Measurements from ENCODE around the gene CDK2AP2. TPM values are rescaled to one million over a fixed set of nuclear protein-coding genes. Genes with fewer than 3 reads are reported as not detected.
"Not testable (repeated sequence)": the region's sequence is repeated elsewhere in the genome, so short reads cannot be mapped to it uniquely, and the experiment has no call there.

The CDK2AP2 gene
- total RNA-seq, 1 experiment from 2014 or later: 34.0 TPM

DNA sequence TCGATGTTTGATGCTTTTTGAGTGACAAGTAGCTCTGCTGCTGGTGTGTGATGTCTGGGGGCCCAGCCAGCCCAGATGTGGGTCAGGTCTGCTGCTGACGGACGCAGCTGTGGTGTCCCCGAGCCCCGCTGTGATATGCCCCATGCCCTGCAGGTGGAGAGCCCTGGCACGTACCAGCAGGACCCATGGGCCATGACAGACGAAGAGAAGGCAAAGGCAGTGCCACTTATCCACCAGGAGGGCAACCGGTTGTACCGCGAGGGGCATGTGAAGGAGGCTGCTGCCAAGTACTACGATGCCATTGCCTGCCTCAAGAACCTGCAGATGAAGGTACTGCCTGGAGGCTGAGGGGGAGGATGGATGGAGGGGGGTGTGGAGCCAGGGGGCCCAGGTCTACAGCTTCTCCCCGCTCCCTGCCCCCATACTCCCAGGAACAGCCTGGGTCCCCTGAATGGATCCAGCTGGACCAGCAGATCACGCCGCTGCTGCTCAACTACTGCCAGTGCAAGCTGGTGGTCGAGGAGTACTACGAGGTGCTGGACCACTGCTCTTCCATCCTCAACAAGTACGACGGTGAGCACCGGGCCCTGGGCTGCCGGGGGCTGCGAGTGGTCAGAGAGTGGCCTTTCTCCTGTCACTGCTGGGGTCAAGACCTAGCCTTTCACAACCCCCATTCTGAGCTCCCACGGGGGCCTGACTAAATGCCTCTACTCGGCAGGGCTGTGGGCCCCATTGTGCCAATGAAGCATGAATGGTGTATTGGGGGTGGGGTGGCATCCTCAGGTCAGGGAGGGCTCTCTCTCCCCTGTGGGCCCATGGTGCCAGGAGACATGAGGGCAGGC is 17.9 kb downstream of the CDK2AP2 start:
- no peak for DNase-seq (ENCODE audit: low read depth)

DNA sequence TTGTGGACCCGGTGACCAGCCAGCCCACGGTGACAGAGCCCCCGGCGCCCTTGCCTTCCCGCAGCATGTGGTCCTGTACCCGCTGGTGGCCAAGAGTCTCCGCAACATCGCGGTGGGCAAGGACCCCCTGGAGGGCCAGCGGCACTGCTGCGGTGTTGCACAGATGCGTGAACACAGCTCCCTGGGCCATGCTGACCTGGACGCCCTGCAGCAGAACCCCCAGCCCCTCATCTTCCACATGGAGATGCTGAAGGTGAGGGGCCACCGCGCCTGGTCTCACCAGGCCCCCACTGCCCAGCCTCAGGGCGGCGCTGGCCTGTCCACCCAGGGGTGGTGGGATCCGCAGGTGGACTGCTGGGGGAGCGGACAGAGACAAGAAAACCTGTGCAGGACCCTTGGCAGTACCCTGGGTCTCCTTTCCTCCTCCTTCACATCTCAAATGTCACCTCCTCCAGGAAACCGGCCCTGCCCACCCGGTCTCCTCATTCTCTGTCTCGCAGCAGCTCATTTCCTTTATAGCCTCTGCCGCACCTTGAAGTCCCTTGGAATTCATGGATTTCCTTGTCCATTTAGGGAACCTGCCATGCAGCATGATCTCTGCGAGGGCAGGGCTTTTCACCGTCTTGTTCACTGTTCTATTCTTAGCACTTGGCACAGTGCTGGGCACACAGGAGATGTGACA is 18.6 kb downstream of the CDK2AP2 start:
- no peak for DNase-seq (ENCODE audit: low read depth)

DNA sequence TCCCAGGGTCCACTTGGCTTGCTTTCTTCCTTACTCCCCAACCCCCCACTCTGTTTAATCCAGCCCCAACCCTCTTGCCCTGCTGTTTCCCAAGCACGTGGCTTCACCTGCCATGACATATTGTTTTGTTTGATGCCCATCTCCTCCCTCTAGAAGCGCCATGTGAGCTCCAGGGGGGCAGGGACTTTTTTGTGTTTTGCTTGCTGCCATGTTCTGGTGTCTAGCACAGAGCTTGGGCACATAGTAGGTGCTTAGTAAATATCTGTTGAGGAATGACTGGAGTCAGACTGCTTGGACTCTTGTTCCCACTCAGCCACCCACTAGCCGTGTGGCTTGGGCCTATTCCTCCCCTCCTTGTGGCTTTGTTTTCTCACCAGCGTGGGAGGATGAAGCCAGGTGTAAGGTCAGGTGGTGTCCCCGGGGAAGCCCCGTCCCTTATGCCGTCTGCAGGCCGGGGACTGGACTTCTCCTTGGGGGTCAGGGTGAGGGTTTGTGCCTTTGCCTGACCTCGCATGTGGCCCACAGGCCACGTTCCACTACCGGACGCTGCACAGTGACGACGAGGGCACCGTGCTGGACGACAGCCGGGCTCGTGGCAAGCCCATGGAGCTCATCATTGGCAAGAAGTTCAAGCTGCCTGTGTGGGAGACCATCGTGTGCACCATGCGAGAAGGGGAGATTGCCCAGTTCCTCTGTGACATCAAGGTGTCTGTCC is 21.3 kb downstream of the CDK2AP2 start:
- no peak for DNase-seq (ENCODE audit: low read depth)

DNA sequence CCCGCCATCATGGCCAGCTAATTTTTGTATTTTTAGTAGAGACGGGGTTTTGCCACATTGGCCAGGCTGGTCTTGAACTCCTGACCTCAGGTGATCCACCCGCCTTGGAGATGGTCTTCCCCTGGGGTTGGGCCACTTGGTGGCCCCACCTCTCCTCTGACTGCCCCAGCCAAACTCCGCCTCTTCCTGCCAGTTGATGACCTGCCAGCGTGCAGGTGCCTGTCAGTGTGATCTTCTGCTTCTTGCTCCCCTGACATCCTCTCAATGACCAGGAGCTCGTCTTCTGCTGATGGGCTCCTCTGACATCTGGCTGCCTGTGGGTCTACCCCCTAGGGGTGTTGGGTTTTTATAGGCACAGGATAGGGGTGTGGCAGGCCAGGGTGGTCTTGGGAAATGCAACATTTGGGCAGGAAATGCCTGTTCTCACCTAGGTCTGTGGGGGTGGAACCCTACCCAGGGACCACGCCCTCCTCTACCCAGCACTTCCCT is 22.0 kb downstream of the CDK2AP2 start:
- not testable (repeated sequence) for DNase-seq (ENCODE audit: low read depth)

DNA sequence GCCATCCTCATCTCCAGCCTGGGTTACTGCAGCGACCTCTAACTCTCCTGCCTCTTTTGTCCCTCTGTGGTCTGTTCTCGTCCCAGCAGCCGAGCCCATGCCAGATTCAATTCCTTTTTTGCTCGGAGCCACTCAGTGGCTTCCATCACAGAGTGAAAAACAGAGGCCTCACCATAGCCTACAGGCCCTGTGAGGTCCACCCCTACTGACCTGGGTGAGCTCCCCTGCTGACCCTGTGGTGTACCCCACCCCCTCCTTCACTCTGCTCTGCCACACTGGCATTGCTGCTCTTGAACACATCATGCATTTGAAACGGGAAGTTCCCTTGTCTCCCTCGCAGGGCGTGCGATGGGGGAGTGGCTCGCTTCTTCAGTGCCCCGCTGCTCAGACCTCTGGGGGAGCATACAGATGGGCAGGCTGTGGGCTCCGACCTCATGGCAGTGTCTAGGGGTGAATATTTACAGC is 23.1 kb downstream of the CDK2AP2 start:
- no peak for DNase-seq (ENCODE audit: low read depth)

DNA sequence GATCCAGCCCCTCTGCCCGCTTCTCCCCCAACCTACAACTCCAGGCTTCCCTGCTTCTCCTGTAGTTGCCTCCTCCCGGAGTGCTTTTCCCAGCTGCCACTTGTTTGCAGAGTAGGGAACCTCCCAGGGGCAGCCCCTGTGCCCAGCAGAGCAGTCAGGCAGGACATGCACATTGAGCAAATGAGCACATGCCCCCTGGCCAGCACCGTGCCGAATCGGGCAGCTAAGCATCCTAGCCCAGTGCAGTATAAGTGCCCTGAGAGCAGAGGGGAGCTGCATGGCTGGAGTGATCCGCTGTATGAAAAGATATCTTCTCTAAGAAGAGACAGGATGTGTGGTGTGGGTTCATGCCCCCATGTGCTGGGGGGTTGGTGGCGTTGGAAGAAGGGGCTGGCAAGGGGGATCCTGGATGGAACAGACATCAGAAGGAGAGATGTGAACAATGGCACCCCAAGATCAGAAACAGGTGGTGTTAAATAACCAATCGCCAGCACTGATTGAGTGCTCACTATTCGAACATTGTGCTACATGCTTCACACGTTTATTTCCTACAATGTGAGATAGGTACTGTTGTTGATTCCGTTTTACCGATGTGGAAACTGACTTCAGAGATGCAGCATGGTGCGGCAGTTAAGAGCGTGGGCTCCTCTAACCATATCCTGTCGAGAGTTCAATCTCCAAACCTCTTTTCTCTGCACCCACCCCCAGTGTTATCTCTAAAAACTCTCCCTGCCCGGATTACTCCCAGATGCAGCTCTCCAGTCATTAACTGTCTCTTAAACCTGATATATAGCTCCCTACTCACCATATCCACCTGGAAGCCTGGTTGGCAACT is 23.9 kb downstream of the CDK2AP2 start:
- no peak for DNase-seq (ENCODE audit: low read depth)

DNA sequence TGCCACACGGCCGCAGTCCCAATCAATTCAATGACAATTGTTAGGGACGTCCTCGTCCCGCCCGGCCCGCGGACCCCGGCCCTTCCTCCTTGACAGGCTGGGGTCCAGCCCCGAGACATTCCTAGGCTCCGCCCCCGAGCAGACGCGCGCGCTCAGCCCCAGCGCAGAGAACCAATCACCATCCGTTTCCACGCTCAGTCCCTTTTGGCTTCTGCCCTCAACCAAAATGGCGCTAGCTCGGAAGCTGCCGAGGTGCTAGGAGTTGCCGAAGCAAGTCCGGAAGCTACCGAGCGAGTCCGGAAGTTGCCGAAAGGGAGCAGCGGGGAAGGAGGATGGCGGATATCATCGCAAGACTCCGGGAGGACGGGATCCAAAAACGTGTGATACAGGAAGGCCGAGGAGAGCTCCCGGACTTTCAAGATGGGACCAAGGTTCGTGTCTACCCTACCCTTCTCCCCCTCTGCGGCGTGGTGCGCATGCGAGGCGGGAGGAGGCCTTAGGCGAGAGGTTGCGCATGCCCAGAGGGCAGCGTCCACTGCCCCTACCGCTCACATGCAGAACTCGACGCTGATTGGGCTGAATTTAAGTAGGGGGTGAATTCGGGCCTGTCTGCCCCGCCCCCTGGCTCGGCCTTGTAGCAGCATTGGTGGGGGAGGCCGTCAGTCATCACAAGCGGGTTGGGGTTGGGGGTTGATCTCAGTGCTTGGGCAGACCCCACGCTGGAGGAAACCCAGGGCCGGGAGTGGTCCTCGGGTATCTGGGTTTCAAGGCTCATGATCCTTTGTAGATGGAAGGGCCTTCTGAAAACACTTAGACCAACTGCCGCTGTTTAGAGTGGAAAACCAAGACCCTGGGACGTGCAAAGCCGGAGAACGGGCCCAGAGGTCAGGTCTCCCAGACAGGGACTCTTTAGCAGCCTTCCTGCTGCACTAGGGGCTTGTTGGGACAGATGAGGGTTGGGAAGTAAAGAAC is 24.8 kb downstream of the CDK2AP2 start, which contains the start of gene AIP:
Gene AIP, plus strand, starts transcription at position 200 of the 972 bp plus-strand sequence. Its CDS starts 133 bp downstream, at position 333.
- peak; percentile 97 for DNase-seq (ENCODE audit: low read depth)

DNA sequence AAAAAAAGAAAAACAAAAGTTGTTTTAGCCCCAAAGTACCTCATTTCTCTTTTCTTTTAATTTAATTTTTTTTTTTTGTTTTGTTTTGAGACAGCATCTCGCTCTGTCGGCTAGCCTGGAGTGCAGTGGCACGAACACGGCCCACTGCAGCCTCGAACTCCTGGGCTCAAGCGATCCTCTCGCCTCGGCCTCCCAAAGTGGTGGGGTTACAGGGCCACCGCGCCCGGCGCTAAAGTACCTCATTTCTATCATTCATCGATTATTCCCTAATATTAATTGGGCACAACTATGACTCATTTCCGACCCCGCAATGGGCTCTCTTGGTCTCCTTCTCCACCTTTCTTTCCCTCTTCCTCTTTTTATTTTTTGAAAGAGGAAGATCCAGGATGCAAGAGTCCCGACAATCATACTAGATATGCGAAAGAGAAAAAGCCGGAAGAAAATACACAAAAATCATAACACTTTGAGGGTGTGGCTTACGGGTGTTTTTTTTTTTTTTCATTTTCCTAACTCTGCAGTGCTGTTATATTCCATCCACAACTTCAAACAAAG is 25.6 kb downstream of the CDK2AP2 start:
- no peak for DNase-seq (ENCODE audit: low read depth)

DNA sequence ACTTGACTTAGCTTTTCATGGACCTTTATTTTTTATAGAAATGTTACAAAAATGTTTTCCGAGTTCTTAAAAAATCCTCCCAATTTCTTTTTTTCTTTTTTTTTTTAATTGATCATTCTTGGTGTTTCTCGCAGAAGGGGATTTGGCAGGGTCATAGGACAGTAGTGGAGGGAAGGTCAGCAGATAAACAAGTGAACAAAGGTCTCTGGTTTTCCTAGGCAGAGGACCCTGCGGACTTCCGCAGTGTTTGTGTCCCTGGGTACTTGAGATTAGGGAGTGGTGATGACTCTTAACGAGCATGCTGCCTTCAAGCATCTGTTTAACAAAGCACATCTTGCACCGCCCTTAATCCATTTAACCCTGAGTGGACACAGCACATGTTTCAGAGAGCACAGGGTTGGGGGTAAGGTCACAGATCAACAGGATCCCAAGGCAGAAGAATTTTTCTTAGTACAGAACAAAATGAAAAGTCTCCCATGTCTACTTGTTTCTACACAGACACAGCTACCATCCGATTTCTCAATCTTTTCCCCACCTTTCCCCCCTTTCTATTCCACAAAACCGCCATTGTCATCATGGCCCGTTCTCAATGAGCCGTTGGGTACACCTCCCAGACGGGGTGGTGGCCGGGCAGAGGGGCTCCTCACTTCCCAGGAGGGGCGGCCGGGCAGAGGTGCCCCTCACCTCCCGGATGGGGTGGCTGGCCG is 30.5 kb downstream of the CDK2AP2 start:
- DNase-seq (ENCODE audit: low read depth): not testable (repeated sequence)

DNA sequence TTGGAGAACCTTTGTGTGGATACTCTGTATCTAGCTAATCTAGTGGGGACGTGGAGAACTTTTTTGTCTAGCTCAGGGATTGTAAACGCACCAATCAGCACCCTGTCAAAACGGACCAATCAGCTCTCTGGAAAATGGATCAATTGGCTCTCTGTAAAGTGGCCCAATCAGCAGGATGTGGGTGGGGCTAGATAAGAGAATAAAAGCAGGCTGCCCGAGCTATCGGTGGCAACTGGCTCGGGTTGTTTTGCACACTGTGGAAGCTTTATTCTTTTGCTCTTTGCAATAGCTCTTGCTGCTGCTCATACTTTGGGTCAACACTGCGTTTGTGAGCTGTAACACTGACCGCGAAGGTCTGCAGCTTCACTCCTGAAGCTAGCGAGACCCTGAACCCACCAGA is 31.3 kb downstream of the CDK2AP2 start:
- not testable (repeated sequence) for DNase-seq (ENCODE audit: low read depth)

DNA sequence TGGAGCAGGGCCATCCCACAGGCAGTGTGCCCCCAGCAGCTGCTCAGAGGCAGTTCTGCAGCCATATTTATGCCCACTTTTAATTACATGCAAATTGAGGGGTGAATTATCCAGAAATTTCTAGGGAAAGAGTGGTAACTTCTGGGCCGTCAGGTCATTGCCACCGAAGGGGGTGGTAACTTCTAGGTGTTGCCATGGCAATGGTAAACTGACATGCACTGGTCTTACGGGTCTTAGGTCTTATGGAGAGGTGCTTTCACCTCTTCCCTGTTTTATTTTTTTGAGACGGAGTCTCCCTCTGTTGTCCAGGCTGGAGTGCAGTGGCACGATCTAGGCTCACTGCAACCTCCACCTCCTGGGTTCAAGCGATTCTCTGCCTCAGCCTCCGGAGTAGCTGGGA is 35.1 kb downstream of the CDK2AP2 start:
- no peak for DNase-seq (ENCODE audit: low read depth)

DNA sequence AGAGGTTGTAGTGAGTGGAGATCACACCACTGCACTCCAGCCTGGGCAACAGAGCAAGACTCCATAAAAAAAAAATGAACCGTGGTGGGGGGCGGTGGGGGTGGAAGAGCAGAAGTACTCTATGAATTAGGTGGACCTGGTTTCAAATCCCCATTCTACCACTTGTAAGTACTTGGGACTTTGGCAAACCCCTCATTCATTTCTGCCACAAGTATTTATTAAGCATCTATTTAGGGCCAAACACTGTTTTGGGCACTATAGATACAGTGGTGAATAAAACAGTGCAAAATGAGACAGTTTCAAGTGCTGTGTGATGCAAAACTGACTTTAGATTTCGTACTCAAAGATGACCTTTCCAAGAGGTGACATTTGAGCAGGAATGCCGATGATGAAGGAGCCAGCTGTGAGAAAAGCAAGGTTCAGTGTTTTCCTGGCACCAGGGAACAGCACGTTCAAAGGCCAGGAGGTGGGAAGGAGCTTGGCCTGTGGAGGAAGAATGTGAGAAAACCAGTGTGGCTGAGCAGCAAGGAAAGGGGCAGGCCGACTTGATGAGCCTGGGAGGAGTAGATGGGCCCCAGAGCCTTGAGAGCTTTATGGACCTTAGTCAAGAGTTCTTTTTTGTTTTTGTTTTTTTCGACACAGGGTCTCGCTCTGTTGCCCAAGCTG is 37.5 kb downstream of the CDK2AP2 start:
- DNase-seq (ENCODE audit: low read depth): no peak

DNA sequence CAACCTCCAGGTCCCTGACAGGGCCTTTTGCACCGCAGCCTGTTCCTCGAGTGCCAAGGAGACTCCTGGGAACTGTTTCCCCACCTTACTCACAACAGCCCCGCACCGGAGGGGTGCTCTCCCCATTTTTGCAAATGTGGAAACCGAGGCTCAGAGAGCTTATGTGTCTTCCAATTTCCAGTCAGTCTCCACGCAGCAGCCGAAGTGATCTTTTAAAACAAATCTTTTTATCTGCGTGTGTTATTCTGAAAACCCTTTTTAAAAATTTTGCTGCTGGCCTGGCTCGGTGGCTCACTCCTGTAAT is 38.5 kb downstream of the CDK2AP2 start:
- DNase-seq (ENCODE audit: low read depth): no peak

DNA sequence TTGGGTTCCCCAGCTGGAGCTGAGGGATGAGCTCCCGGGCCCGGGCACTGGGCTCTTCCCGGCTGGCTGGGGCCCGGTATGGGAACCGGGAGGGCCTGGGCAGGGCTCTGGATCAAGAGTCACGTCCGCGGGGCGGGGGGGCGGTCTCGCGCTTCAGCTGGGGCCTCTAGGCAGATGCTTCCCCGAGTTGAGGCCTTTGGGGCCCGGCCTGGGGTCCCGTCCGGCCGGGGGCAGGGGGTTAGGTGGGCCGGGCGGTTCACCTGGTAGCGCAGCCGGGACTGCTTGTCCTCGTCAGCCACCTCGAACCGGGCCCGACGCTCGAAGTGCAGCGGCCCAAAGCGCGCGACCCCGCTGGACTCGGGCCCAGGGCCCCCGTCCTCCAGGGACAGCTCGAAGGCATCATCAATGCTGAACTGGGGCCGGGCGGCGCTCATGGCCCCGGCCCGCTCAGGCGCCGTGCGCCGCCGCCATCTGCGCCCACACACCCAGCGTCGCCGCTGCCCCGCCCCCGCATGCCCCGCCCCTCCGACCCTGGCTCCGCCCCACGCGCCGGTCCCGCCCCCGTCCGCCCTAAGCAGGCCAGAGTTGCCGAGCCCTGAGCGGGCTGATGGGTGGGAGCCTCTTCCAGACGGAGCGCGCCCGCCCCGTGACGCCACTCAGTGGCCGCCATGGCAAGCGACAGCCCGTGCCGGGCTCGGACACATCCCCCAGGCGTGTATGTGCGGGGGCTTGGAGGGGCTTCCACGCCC is 39.0 kb downstream of the CDK2AP2 start, which contains the start of gene TMEM134:
Gene TMEM134, minus strand, starts transcription at position 493 of the 749 bp plus-strand sequence. Its CDS starts 59 bp downstream, at position 434.
- peak; percentile 86 for DNase-seq (ENCODE audit: low read depth)

DNA sequence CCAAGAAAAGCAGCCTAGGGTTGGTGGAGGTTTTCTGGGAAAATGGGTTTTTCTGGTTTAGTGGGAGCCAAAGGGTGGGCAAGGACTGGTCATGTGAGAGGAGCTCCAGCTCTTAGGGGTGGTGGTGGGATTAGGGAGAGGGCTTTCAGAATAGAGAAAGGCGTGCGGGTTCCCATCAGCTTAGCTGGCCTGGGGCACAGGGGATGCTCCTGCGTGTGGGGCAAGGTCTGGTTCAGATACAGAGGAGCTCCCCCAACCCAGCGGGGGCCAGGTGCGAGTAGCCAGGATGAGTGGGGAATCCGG is 39.6 kb downstream of the CDK2AP2 start:
- DNase-seq (ENCODE audit: low read depth): no peak

DNA sequence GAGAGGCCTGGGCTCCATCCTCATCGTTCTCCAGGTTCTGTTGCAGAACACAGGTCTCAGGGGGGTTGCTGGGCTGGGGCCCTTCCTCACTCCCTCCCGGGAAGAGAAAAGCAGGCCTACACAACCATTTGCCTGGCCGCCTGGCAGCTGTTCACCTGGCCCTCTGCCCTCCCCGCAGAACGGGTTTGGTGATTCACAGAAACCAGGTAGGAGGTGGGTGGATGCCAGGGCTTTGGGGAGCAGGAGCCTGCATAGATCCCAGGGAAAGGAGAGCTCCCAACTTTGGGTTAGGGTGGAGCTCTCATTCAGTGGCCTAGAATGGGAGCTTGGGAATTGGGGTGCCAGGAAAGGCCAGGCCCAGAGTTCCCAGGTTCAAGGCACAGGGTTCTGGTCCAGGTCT is 39.9 kb downstream of the CDK2AP2 start:
- DNase-seq (ENCODE audit: low read depth): no peak

DNA sequence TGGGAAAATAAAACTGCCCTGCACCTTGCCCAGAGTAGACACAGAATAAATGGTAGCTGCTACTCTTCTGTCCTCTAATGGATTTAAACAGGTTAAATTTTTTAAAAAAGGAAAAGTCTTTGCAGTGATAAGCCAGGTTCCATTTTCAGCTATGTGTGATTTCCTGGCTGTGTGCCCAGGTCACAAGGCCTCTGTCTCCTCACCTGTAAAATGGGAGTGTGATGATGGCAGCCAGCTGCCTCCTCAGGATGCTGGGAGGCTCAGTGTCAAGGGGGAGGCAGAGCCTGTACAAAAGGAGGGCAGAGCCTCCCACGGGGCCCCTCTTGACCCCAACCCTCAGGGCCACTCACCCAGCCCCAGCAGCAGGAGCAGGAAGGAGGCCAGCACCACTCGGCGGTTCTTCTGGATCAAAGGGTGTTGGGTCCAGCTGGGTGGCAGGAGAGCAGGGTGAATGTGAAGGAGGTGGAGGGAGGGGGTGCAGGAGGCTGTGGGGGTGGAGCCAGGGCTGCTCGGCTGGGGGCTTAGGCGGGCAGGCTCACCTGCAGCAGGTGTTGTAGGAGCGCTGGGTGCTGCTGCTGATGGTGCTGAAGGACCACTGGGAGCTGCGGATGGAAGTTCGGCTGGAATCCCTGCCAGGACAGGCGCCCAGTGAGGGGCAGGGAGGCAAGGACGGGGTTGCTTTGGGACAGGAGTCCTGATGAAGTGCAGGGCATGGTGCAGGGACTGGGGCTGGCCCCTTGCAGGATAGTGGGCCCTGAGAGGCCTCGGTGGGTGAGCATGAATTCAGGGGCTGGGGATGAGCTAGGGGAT is 40.8 kb downstream of the CDK2AP2 start:
- DNase-seq (ENCODE audit: low read depth): no peak
